T-helper 1 cell (primary cell): ENCODE results near the gene ERLEC1.
"Not testable (repeated sequence)": the region's sequence is repeated elsewhere in the genome, so short reads cannot be mapped to it uniquely, and the experiment has no call there.

Experiments
- DNase-seq, 5 donors: peaks; one replicate each; pipeline ENCODE4 v3.0.0-alpha.2; 2012 to 2020
- total RNA-seq, 4 donors: gene quantifications; one replicate each; lab custom pipeline; 2026; lab: John Stamatoyannopoulos, UW

The ERLEC1 gene
- total RNA-seq, result 40.1 to 51.0 (median 45.0) reads per million in 4 donors

GRCh38 chr2:53786705-53787613 is at the start of gene ERLEC1, which contains the start of gene ASB3:
Gene ERLEC1, plus strand, starts transcription at chr2:53787044. Its CDS starts 167 bp downstream, at chr2:53787211.
Gene ASB3, minus strand, starts transcription at chr2:53786953. Its CDS starts 21,381 bp downstream, at chr2:53765572.
- DNase-seq, result peak; percentile 79 to 91 (median 83)

- DNase-seq, result no peak
These were observed 49.8 kb upstream of the ERLEC1 start for GRCh38 chr2:53737091-53737490.

- no peak for DNase-seq
These were observed 47.8 kb upstream of the ERLEC1 start for GRCh38 chr2:53739032-53739431.

GRCh38 chr2:53740170-53740569 is 46.7 kb upstream of the ERLEC1 start:
- DNase-seq, result no peak

GRCh38 chr2:53744395-53745065 is 42.3 kb upstream of the ERLEC1 start:
- no peak for DNase-seq

- DNase-seq, result no peak
These were observed 36.6 kb upstream of the ERLEC1 start for GRCh38 chr2:53750041-53750768.

GRCh38 chr2:53751728-53752127 is 35.1 kb upstream of the ERLEC1 start:
- DNase-seq, result peak in 1 of 5 donors; percentile 58

- no peak for DNase-seq
These were observed 34.5 kb upstream of the ERLEC1 start for GRCh38 chr2:53752385-53752784.

- DNase-seq, result peak in 1 of 5 donors; percentile 27
These were observed 33.8 kb upstream of the ERLEC1 start for GRCh38 chr2:53753041-53753440.

- no peak for DNase-seq
These were observed 31.7 kb upstream of the ERLEC1 start for GRCh38 chr2:53755121-53755520.

- no peak for DNase-seq
These were observed 30.2 kb upstream of the ERLEC1 start for GRCh38 chr2:53756644-53757043.

GRCh38 chr2:53757206-53757605 is 29.6 kb upstream of the ERLEC1 start:
- DNase-seq, result not testable (repeated sequence)

GRCh38 chr2:53765767-53766166 is 21.1 kb upstream of the ERLEC1 start:
- DNase-seq, result no peak

GRCh38 chr2:53767405-53768241 is 19.2 kb upstream of the ERLEC1 start, which contains the start of gene CHAC2:
Gene CHAC2, plus strand, starts transcription at chr2:53767804. Its CDS starts 83 bp downstream, at chr2:53767887.
- peak; percentile 67 to 83 (median 80) for DNase-seq

GRCh38 chr2:53768242-53768542 is 18.7 kb upstream of the ERLEC1 start:
- DNase-seq, result peak in 1 of 5 donors; percentile 35

GRCh38 chr2:53769318-53769945 is 17.4 kb upstream of the ERLEC1 start:
- no peak for DNase-seq

GRCh38 chr2:53770264-53770663 is 16.6 kb upstream of the ERLEC1 start:
- DNase-seq, result no peak

GRCh38 chr2:53777134-53777533 is 9.7 kb upstream of the ERLEC1 start:
- no peak for DNase-seq

- no peak for DNase-seq
These were observed 8.2 kb upstream of the ERLEC1 start for GRCh38 chr2:53778536-53779162.

- DNase-seq, result no peak
These were observed 6.8 kb upstream of the ERLEC1 start for GRCh38 chr2:53780056-53780455.

GRCh38 chr2:53782676-53783075 is 4.2 kb upstream of the ERLEC1 start:
- DNase-seq, result no peak
